AG09309 (cell line): ENCODE measurements around the gene CD46.

Experiments
- DNase-seq: peaks from one replicate; pipeline ENCODE4 v3.0.0-alpha.2; 2010; ENCODE audit warnings: low read depth
- H3K4me3 ChIP-seq: 2 replicates; pipeline ENCODE4 v1.5.1; 2011; ENCODE audit warnings: mild to moderate bottlenecking, low read depth, low read length, moderate library complexity; ENCODE audit not compliant: control insufficient read depth
- TF ChIP-seq, protein P1 (sequence below): IDR thresholded peaks from 2 replicates; pipeline ENCODE4 v1.5.1; 2011; ENCODE audit warnings: mild to moderate bottlenecking, low read depth, low read length, inconsistent platforms; ENCODE audit not compliant: insufficient read depth, control insufficient read depth; ENCODE audit errors: missing control alignments

CD46 gene

DNA sequence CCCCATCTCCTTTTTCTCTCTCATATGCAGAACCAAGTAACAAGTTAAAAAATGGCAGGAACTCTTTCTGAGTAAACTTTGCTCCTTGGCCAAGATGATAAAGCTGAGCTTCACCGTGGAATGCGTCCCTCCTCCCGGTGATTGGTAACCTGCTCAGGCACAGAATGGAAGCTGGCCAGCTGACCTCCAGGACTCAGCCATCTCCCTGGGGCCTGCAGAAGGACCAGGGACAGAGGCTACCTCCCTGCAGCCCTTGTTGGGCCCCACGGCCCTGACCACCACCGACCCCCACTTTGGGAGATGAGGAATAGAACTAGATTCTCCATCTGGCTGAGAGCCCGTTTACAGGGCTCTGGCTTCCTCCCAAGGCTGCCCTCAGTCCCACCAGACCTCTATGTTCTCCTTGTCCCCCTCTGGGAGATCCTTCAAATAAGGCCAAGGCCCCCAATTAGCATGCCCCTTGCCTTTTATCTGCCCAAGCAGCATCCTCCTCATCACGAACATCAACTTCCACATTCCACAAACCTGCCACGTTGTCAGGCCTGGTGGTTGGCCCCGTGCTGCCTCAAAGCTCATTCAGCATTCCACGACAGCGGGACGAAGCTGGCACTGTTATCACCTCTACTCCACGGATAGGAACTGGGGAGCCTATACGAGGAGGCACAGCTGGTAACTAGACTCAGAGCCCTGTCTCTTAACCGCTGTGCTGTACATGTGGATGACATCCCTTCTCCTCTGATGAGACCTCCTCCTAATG, 84.9 kb downstream of the CD46 start:
- no peak for DNase-seq
- TF ChIP-seq, protein P1, sequence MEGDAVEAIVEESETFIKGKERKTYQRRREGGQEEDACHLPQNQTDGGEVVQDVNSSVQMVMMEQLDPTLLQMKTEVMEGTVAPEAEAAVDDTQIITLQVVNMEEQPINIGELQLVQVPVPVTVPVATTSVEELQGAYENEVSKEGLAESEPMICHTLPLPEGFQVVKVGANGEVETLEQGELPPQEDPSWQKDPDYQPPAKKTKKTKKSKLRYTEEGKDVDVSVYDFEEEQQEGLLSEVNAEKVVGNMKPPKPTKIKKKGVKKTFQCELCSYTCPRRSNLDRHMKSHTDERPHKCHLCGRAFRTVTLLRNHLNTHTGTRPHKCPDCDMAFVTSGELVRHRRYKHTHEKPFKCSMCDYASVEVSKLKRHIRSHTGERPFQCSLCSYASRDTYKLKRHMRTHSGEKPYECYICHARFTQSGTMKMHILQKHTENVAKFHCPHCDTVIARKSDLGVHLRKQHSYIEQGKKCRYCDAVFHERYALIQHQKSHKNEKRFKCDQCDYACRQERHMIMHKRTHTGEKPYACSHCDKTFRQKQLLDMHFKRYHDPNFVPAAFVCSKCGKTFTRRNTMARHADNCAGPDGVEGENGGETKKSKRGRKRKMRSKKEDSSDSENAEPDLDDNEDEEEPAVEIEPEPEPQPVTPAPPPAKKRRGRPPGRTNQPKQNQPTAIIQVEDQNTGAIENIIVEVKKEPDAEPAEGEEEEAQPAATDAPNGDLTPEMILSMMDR, result no peak
- H3K4me3 ChIP-seq, result no peak overlapping the region

DNA sequence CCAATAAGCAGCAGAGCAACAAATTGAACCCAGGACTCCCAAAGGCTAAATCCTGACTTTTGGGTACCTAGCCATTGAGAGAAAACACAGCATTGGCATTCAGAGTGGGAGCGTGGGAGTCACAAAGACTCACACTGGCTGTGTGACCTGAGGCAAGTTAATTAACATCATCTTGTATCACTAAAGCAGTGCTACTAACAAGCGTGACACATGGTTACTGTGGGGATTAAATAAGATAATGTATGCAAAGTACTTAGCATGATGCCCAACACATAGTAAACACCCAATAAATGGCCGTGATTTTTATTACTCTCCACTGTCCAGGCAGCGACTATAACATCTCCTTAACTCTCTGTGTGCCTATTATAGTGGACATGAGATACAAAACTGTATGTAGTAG, 85.8 kb downstream of the CD46 start:
- TF ChIP-seq, protein P1, result no peak
- DNase-seq, result no peak

DNA sequence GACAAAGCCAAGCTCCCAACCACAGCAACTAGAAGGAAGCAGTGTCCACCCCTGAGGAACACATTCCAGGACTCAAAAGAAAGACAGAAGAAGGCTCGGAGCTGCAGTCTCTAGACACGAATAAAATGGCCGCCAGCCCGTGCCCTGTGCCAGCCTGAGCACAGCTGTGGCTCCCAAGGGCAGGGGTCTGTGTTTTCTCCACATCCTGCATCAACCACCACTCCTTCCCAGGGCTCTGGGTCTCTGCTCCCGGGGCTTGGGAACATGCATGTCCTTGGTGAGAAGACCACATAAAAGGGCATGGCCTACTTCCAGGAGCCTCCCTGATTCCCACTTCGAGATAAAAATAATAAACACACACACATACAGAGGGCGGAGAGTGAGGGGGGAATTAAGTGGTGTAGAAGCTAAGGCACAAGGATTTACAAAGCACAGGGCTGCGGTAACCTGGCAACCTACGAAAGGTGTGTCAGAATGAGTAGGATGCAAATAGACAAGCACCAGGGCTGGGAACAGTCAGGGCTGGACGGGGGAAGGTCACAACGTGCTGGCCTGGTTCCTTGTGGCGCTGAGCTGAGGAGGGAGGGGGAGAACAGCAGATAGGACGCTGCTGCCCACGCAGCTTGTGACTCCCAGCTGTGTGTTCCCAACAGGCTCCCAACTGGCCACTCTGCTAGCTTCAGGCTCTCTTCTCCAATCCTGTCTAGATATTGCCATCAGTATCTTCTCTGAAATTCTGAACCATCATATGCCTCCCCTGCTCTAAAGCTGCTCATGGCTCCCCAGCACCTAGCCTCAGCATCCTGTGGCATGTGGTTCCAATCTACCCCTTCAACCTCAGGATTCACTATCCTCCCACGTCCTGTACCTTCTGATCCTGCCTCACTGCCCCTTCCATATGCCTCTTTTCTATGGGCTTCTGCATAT, 86.6 kb downstream of the CD46 start:
- TF ChIP-seq, protein P1, result no peak
- H3K4me3 ChIP-seq, result no peak overlapping the region
- DNase-seq, result no peak

More for the DNA sequence above, 85.8 kb downstream of the CD46 start:
- H3K4me3 ChIP-seq, result no peak overlapping the region

DNA sequence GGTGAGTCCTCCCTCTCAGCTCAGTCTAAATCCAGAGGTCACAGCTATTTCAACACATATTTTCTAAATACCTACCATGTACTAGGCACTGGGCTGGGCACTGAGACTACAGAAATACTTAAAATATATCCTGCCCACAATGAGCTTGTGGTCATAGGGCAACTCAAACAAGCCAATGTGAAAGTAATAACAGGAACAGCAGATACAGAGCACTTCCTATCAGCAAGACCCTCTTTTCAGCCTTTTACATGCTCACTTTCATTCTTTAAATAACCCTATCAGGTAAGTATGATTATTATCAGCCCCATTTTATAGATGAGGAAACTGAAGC, 87.2 kb downstream of the CD46 start:
- TF ChIP-seq, protein P1, result no peak
- DNase-seq, result no peak
- H3K4me3 ChIP-seq, result no peak overlapping the region

DNA sequence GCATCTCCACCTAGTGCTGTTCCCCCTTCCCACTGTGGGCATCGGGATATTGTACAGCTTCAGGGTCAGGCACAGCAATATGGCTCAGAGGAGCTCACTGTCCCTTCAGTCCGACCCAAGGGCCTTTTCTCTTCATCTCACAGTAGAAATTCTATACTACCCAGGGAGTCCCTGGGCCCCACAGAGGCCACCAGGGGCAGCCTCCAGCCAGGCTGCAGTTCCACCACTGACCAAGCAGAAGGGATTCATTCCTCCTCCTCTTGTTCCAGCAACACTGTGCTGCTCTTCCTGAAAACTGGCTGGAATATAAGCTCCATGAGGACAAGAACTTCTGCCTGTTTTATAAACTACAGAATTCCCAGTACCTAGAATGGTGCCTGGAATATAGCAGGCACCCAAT, 88.5 kb downstream of the CD46 start:
- TF ChIP-seq, protein P1, result no peak
- DNase-seq, result no peak
- no peak overlapping the region for H3K4me3 ChIP-seq

DNA sequence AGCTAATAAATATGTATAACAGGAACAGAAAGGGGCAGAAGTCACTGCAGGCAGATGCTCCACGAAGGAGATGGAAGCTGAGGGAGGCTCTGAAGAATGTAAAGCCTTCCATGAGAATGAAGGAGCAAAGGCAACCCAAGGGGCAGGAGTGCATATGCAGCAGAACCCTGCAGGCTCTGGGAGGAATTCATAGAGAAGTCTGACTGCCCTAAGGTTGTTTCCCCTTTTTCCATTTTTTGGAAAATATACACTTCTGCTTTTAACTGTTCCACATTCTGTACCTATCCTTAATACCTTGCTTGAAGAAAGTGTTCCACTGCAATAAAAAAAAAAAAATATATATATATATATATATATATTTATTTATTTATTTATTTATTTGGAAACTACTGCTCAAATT, 89.4 kb downstream of the CD46 start:
- no peak for DNase-seq
- no peak overlapping the region for H3K4me3 ChIP-seq
- TF ChIP-seq, protein P1, result no peak
